Measurements from ENCODE around the gene OTOGL.

GRCh38 chr12:80413462-80413861, 314.1 kb downstream of the OTOGL start:
- TF ChIP-seq SUZ12 (IDR thresholded peaks at IDR 0.05) (no peak), ELF4 (IDR thresholded peaks at IDR 0.05) (no peak), BHLHE40 (IDR thresholded peaks at IDR 0.05; ENCODE audit: borderline replicate concordance) (no peak), SP1 (IDR thresholded peaks at IDR 0.05) (no peak), NFRKB (IDR thresholded peaks at IDR 0.05) (no peak), ARNT (IDR thresholded peaks at IDR 0.05) (no peak), HDGF (IDR thresholded peaks at IDR 0.05; ENCODE audit: borderline replicate concordance) (no peak), CTBP1 (IDR thresholded peaks at IDR 0.05; ENCODE audit: borderline replicate concordance) (no peak)

All from HEK293T (cell line).